ENCODE data around the gene GSTO2.

Gene GSTO2

GRCh38 chr10:104284846-104285245 lies 15.9 kb downstream of the GSTO2 start:
- DNase-seq: no peak

- DNase-seq: no peak
These were observed 18.0 kb downstream of the GSTO2 start for GRCh38 chr10:104286939-104287338.

- no peak for DNase-seq
These were observed 19.4 kb downstream of the GSTO2 start for GRCh38 chr10:104288355-104288754.

- DNase-seq: peak; percentile 82
These were observed 22.5 kb downstream of the GSTO2 start for GRCh38 chr10:104291439-104291951.

- DNase-seq: no peak
These were observed 24.0 kb downstream of the GSTO2 start for GRCh38 chr10:104293011-104293410.

GRCh38 chr10:104293781-104294321 lies 24.9 kb downstream of the GSTO2 start:
- DNase-seq: no peak

- no peak for DNase-seq
These were observed 27.9 kb downstream of the GSTO2 start for GRCh38 chr10:104296687-104297436.

- no peak for DNase-seq
These were observed 29.0 kb downstream of the GSTO2 start for GRCh38 chr10:104297697-104298660.

- DNase-seq: no peak
These were observed 30.3 kb downstream of the GSTO2 start for GRCh38 chr10:104299031-104299904.

GRCh38 chr10:104300002-104300735 lies 31.2 kb downstream of the GSTO2 start:
- no peak for DNase-seq

GRCh38 chr10:104300736-104301292 lies 31.8 kb downstream of the GSTO2 start:
- no peak for DNase-seq

- DNase-seq: no peak
These were observed 33.1 kb downstream of the GSTO2 start for GRCh38 chr10:104301907-104302690.

GRCh38 chr10:104303594-104304355 lies 34.8 kb downstream of the GSTO2 start:
- DNase-seq: no peak

GRCh38 chr10:104304356-104304745 lies 35.4 kb downstream of the GSTO2 start:
- no peak for DNase-seq

- DNase-seq: no peak
These were observed 35.9 kb downstream of the GSTO2 start for GRCh38 chr10:104304927-104305326.

- DNase-seq: no peak
These were observed 37.9 kb downstream of the GSTO2 start for GRCh38 chr10:104306897-104307296.

GRCh38 chr10:104307576-104308438 lies 38.8 kb downstream of the GSTO2 start:
- no peak for DNase-seq

GRCh38 chr10:104308439-104308903 lies 39.5 kb downstream of the GSTO2 start:
- DNase-seq: peak; percentile 49

Measured in central memory CD4-positive, alpha-beta T cell (primary cell).